ENCODE data around the gene CSDE1.
"Not testable (repeated sequence)": the region's sequence is repeated elsewhere in the genome, so short reads cannot be mapped to it uniquely, and the experiment has no call there.

Gene CSDE1

GRCh38 chr1:114758256-114758832 lies 560 bp upstream of the CSDE1 start:
- no peak for DNase-seq
- Histone ChIP-seq H3K4me3 (ENCODE audit: low read depth, low read length) (peak overlapping the region; percentile 98), H3K9me3 (no peaks in the 10 kb centered on the region), H3K27me3 (no peaks in the 10 kb centered on the region), H3K4me1 (peaks cover 4% of the 10 kb centered on the region; the same call in 1 of the 2 replicates), H3K36me3 (peaks cover 14% of the 10 kb centered on the region)
- no peak for TF ChIP-seq CTCF (IDR thresholded peaks at IDR 0.05; ENCODE audit: low read depth, low read length)

GRCh38 chr1:114756949-114757454 lies 782 bp downstream of the CSDE1 start:
- Histone ChIP-seq H3K9me3 (no peaks in the 10 kb centered on the region), H3K4me1 (peaks cover 4% of the 10 kb centered on the region; the same call in 1 of the 2 replicates), H3K36me3 (peaks cover 14% of the 10 kb centered on the region), H3K4me3 (ENCODE audit: low read depth, low read length) (peak overlapping the region; percentile 98), H3K27me3 (no peaks in the 10 kb centered on the region)
- DNase-seq, result peak; percentile 32
- no peak for TF ChIP-seq CTCF (IDR thresholded peaks at IDR 0.05; ENCODE audit: low read depth, low read length)

- Histone ChIP-seq H3K27me3 (no peaks in the 10 kb centered on the region), H3K36me3 (peaks cover 14% of the 10 kb centered on the region), H3K4me3 (ENCODE audit: low read depth, low read length) (peak overlapping the region; percentile 98), H3K4me1 (peaks cover 4% of the 10 kb centered on the region; the same call in 1 of the 2 replicates), H3K9me3 (no peaks in the 10 kb centered on the region)
- DNase-seq, result no peak
- TF ChIP-seq CTCF (IDR thresholded peaks at IDR 0.05; ENCODE audit: low read depth, low read length), result no peak
Observed at GRCh38 chr1:114756009-114756892, 1.5 kb downstream of the CSDE1 start.

GRCh38 chr1:114755006-114755931 lies 2.5 kb downstream of the CSDE1 start:
- Histone ChIP-seq H3K36me3 (peaks cover 14% of the 10 kb centered on the region), H3K4me3 (ENCODE audit: low read depth, low read length) (peak overlapping the region; percentile 98), H3K27me3 (no peaks in the 10 kb centered on the region), H3K4me1 (peaks cover 4% of the 10 kb centered on the region; the same call in 1 of the 2 replicates), H3K9me3 (no peaks in the 10 kb centered on the region)
- TF ChIP-seq CTCF (IDR thresholded peaks at IDR 0.05; ENCODE audit: low read depth, low read length), result no peak
- no peak for DNase-seq

GRCh38 chr1:114753702-114754101 lies 4.1 kb downstream of the CSDE1 start:
- H3K4me3 ChIP-seq (ENCODE audit: low read depth, low read length); H3K4me1 ChIP-seq: not testable (repeated sequence)
- H3K36me3 ChIP-seq, result peaks cover 29% of the 10 kb centered on the region

GRCh38 chr1:114753143-114753542 lies 4.6 kb downstream of the CSDE1 start:
- TF ChIP-seq CTCF (IDR thresholded peaks at IDR 0.05; ENCODE audit: low read depth, low read length), result no peak
- Histone ChIP-seq H3K36me3 (peaks cover 35% of the 10 kb centered on the region), H3K27me3 (no peaks in the 10 kb centered on the region), H3K9me3 (no peaks in the 10 kb centered on the region), H3K4me3 (ENCODE audit: low read depth, low read length) (no peak overlapping the region), H3K4me1 (no peaks in the 10 kb centered on the region; the same call in 1 of the 2 replicates)
- no peak for DNase-seq

More at GRCh38 chr1:114753702-114754101, 4.1 kb downstream of the CSDE1 start:
- H3K9me3 ChIP-seq, H3K27me3 ChIP-seq, DNase-seq: not testable (repeated sequence)

Measured in BE2C (cell line).